Measurements from ENCODE around the gene VSTM2L.

The VSTM2L gene

GRCh38 chr20:37932074-37932473 is 29.1 kb downstream of the VSTM2L start:
- H3K27me3 Mint-ChIP-seq = peaks cover 3% of the 10 kb centered on the region
- no peak overlapping the region for H3K4me3 Mint-ChIP-seq
- H3K36me3 Mint-ChIP-seq = no peaks in the 10 kb centered on the region
- no peaks in the 10 kb centered on the region for H3K4me1 Mint-ChIP-seq (ENCODE audit: low read depth)
- H3K27ac Mint-ChIP-seq = no peak overlapping the region
- H3K9me3 Mint-ChIP-seq (ENCODE audit: low read depth) = no peaks in the 10 kb centered on the region

- H3K27me3 Mint-ChIP-seq = peaks cover 3% of the 10 kb centered on the region
- no peaks in the 10 kb centered on the region for H3K36me3 Mint-ChIP-seq
- H3K9me3 Mint-ChIP-seq (ENCODE audit: low read depth) = no peaks in the 10 kb centered on the region
- no peak overlapping the region for H3K27ac Mint-ChIP-seq
- H3K4me3 Mint-ChIP-seq = no peak overlapping the region
- H3K4me1 Mint-ChIP-seq (ENCODE audit: low read depth) = no peaks in the 10 kb centered on the region
These were observed 30.0 kb downstream of the VSTM2L start for GRCh38 chr20:37932919-37933318.

- H3K27me3 Mint-ChIP-seq = peaks cover 3% of the 10 kb centered on the region
- no peak overlapping the region for H3K4me3 Mint-ChIP-seq
- H3K27ac Mint-ChIP-seq = no peak overlapping the region
- H3K4me1 Mint-ChIP-seq (ENCODE audit: low read depth) = no peaks in the 10 kb centered on the region
- H3K9me3 Mint-ChIP-seq (ENCODE audit: low read depth) = no peaks in the 10 kb centered on the region
- H3K36me3 Mint-ChIP-seq = no peaks in the 10 kb centered on the region
These were observed 31.1 kb downstream of the VSTM2L start for GRCh38 chr20:37933786-37934633.

- Mint-ChIP-seq H3K27ac (no peak overlapping the region), H3K9me3 (ENCODE audit: low read depth) (no peaks in the 10 kb centered on the region), H3K27me3 (no peaks in the 10 kb centered on the region), H3K4me1 (ENCODE audit: low read depth) (no peaks in the 10 kb centered on the region), H3K4me3 (no peak overlapping the region), H3K36me3 (no peaks in the 10 kb centered on the region)
These were observed 31.9 kb downstream of the VSTM2L start for GRCh38 chr20:37934634-37935375.

- H3K4me1 Mint-ChIP-seq (ENCODE audit: low read depth) = no peaks in the 10 kb centered on the region
- no peak overlapping the region for H3K27ac Mint-ChIP-seq
- H3K36me3 Mint-ChIP-seq = no peaks in the 10 kb centered on the region
- H3K9me3 Mint-ChIP-seq (ENCODE audit: low read depth) = no peaks in the 10 kb centered on the region
- H3K27me3 Mint-ChIP-seq = no peaks in the 10 kb centered on the region
- no peak overlapping the region for H3K4me3 Mint-ChIP-seq
These were observed 32.5 kb downstream of the VSTM2L start for GRCh38 chr20:37935435-37935834.

GRCh38 chr20:37936041-37936440 is 33.1 kb downstream of the VSTM2L start:
- Mint-ChIP-seq H3K27me3 (no peaks in the 10 kb centered on the region), H3K4me1 (ENCODE audit: low read depth) (no peaks in the 10 kb centered on the region), H3K36me3 (no peaks in the 10 kb centered on the region), H3K27ac (no peak overlapping the region), H3K9me3 (ENCODE audit: low read depth) (no peaks in the 10 kb centered on the region), H3K4me3 (no peak overlapping the region)

GRCh38 chr20:37936451-37936850 is 33.5 kb downstream of the VSTM2L start:
- no peaks in the 10 kb centered on the region for H3K9me3 Mint-ChIP-seq (ENCODE audit: low read depth)
- H3K4me3 Mint-ChIP-seq = no peak overlapping the region
- no peak overlapping the region for H3K27ac Mint-ChIP-seq
- H3K27me3 Mint-ChIP-seq = no peaks in the 10 kb centered on the region
- no peaks in the 10 kb centered on the region for H3K4me1 Mint-ChIP-seq (ENCODE audit: low read depth)
- no peaks in the 10 kb centered on the region for H3K36me3 Mint-ChIP-seq

GRCh38 chr20:37937686-37938085 is 34.8 kb downstream of the VSTM2L start:
- H3K27me3 Mint-ChIP-seq = no peaks in the 10 kb centered on the region
- no peak overlapping the region for H3K27ac Mint-ChIP-seq
- H3K9me3 Mint-ChIP-seq (ENCODE audit: low read depth) = no peaks in the 10 kb centered on the region
- no peak overlapping the region for H3K4me3 Mint-ChIP-seq
- H3K36me3 Mint-ChIP-seq = no peaks in the 10 kb centered on the region
- no peaks in the 10 kb centered on the region for H3K4me1 Mint-ChIP-seq (ENCODE audit: low read depth)

- Mint-ChIP-seq H3K27me3 (no peaks in the 10 kb centered on the region), H3K4me1 (ENCODE audit: low read depth) (no peaks in the 10 kb centered on the region), H3K27ac (no peak overlapping the region), H3K36me3 (no peaks in the 10 kb centered on the region), H3K9me3 (ENCODE audit: low read depth) (no peaks in the 10 kb centered on the region), H3K4me3 (no peak overlapping the region)
These were observed 35.3 kb downstream of the VSTM2L start for GRCh38 chr20:37938181-37938750.

GRCh38 chr20:37938954-37939353 is 36.0 kb downstream of the VSTM2L start:
- Mint-ChIP-seq H3K9me3 (ENCODE audit: low read depth) (no peaks in the 10 kb centered on the region), H3K36me3 (no peaks in the 10 kb centered on the region), H3K4me3 (no peak overlapping the region), H3K27me3 (no peaks in the 10 kb centered on the region), H3K27ac (no peak overlapping the region), H3K4me1 (ENCODE audit: low read depth) (no peaks in the 10 kb centered on the region)

GRCh38 chr20:37939701-37940560 is 37.0 kb downstream of the VSTM2L start:
- Mint-ChIP-seq H3K36me3 (no peaks in the 10 kb centered on the region), H3K4me1 (ENCODE audit: low read depth) (no peaks in the 10 kb centered on the region), H3K4me3 (no peak overlapping the region), H3K27ac (no peak overlapping the region), H3K9me3 (ENCODE audit: low read depth) (no peaks in the 10 kb centered on the region), H3K27me3 (no peaks in the 10 kb centered on the region)

GRCh38 chr20:37940858-37941257 is 37.9 kb downstream of the VSTM2L start:
- no peaks in the 10 kb centered on the region for H3K4me1 Mint-ChIP-seq (ENCODE audit: low read depth)

GRCh38 chr20:37941332-37941731 is 38.4 kb downstream of the VSTM2L start:
- Mint-ChIP-seq H3K27ac (no peak overlapping the region), H3K27me3 (no peaks in the 10 kb centered on the region), H3K9me3 (ENCODE audit: low read depth) (no peaks in the 10 kb centered on the region), H3K4me1 (ENCODE audit: low read depth) (no peaks in the 10 kb centered on the region), H3K4me3 (no peak overlapping the region), H3K36me3 (no peaks in the 10 kb centered on the region)

More at GRCh38 chr20:37940858-37941257, 37.9 kb downstream of the VSTM2L start:
- H3K9me3 Mint-ChIP-seq (ENCODE audit: low read depth) = no peaks in the 10 kb centered on the region
- no peak overlapping the region for H3K27ac Mint-ChIP-seq
- H3K27me3 Mint-ChIP-seq = no peaks in the 10 kb centered on the region
- H3K4me3 Mint-ChIP-seq = no peak overlapping the region
- H3K36me3 Mint-ChIP-seq = no peaks in the 10 kb centered on the region

GRCh38 chr20:37941992-37942391 is 39.1 kb downstream of the VSTM2L start:
- Mint-ChIP-seq H3K9me3 (ENCODE audit: low read depth) (no peaks in the 10 kb centered on the region), H3K4me3 (no peak overlapping the region), H3K36me3 (no peaks in the 10 kb centered on the region), H3K4me1 (ENCODE audit: low read depth) (no peaks in the 10 kb centered on the region), H3K27me3 (no peaks in the 10 kb centered on the region), H3K27ac (no peak overlapping the region)
